MG63 (cell line): Measurements from ENCODE around the gene RNF13. TPM values are rescaled to one million over a fixed set of nuclear protein-coding genes. Genes with fewer than 3 reads are reported as not detected.
A peak's percentile ranks its signal among the peaks of the same experiment; 100 is the strongest.
"Not testable (repeated sequence)": the region's sequence is repeated elsewhere in the genome, so short reads cannot be mapped to it uniquely, and the experiment has no call there.

Experiments
- DNase-seq: peaks from one replicate; pipeline ENCODE4 v3.0.0-alpha.2; 2020
- H3K27me3 ChIP-seq: fragments of 250-450 bp; sonication (Bioruptor Pico); 2 replicates; pipeline ENCODE4 v1.5.1; 2020; ENCODE audit warnings: mild to moderate bottlenecking, moderate library complexity
- H3K36me3 ChIP-seq: fragments of 250-450 bp; sonication (Bioruptor Pico); 2 replicates; pipeline ENCODE4 v1.5.1; 2020; ENCODE audit warnings: mild to moderate bottlenecking, moderate library complexity
- H3K4me3 ChIP-seq: fragments of 250-450 bp; sonication (Bioruptor Pico); 2 replicates; pipeline ENCODE4 v1.5.1; 2020; ENCODE audit warnings: mild to moderate bottlenecking, moderate library complexity
- H3K9me3 ChIP-seq: fragments of 250-450 bp; sonication (Bioruptor Pico); 2 replicates; pipeline ENCODE4 v1.5.1; 2020; ENCODE audit warnings: mild to moderate bottlenecking, moderate library complexity
- total RNA-seq: library from RNA; depleted of rRNA; stranded (reverse); fragments of >200 nt; shearing (Covaris generic); gene quantifications from 2 replicates; pipeline ENCODE4 v1.2.3, GENCODE V29; 2014; ENCODE audit warnings: low replicate concordance

The RNF13 gene
- total RNA-seq, 1 experiment from 2014 or later: 56.9 TPM

- H3K9me3 ChIP-seq: peaks cover 32% of the 10 kb centered on the region
- no peaks in the 10 kb centered on the region for H3K27me3 ChIP-seq
- H3K36me3 ChIP-seq: peaks cover 55% of the 10 kb centered on the region
- DNase-seq: no peak
- no peak overlapping the region for H3K4me3 ChIP-seq
Measured at GRCh38 chr3:149942409-149942808, 129.4 kb downstream of the RNF13 start.

DNA sequence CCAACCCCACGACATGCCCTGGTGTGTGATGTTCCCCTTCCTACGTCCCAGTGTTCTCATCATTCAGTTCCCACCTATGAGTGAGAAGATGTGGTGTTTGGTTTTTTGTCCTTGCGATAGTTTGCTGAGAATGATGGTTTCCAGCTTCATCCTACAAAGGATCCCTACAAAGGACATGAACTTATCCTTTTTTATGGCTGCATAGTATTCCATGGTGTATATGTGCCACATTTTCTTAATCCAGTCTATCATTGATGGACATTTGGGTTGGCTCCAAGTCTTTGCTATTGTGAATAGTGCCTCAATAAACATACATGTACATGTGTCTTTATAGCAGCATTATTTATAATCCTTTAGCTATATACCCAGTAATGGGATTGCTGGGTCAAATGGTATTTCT is 131.0 kb downstream of the RNF13 start:
- H3K27me3 ChIP-seq: not testable (repeated sequence)
- peaks cover 70% of the 10 kb centered on the region for H3K36me3 ChIP-seq

GRCh38 chr3:149947231-149947630 is 134.2 kb downstream of the RNF13 start:
- H3K9me3 ChIP-seq: peaks cover 34% of the 10 kb centered on the region
- DNase-seq: no peak
- no peak overlapping the region for H3K4me3 ChIP-seq
- H3K27me3 ChIP-seq: no peaks in the 10 kb centered on the region
- H3K36me3 ChIP-seq: peaks cover 88% of the 10 kb centered on the region

More for the DNA sequence above, 131.0 kb downstream of the RNF13 start:
- H3K9me3 ChIP-seq: peaks cover 38% of the 10 kb centered on the region
- not testable (repeated sequence) for DNase-seq, H3K4me3 ChIP-seq

DNA sequence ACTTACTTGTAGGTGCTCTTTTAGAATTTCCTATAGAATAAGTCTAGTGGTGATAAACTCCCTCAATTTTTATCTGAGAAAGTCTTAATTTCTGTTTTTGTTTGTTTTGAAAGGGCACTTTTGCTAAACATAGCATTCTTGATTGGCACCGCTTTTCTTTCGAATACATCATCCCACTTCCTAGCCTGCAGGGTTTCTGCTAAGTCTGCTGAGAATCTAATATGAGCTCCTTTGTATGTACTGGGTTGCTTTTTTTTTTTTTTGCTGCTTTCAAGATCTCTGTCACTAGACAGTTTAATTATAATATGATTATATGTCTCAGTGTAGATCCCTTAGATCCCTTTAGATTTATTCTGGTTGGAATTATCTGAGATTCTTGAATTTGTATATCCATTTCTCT is 136.2 kb downstream of the RNF13 start:
- Histone ChIP-seq H3K27me3 (no peaks in the 10 kb centered on the region), H3K4me3 (no peak overlapping the region), H3K9me3 (peaks cover 24% of the 10 kb centered on the region), H3K36me3 (peaks cover 88% of the 10 kb centered on the region)
- DNase-seq: no peak

DNA sequence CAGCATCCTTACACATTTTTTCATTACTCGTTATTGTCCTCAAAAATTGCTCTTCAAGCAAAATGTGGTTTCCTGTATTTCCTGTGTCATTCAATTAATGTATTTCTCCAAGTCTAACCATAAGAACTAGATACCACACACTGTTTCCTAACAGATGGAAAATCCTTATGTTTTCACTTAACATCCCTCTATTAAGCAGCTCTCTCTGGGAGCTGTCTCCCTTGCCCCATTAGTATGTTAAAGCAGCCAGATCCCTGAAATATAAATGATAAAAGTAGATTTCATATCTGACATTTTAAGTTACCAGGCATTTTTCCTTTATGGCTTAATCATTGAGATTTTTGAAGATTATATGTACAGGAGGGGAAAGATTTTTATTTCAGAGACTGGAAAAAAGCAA is 141.8 kb downstream of the RNF13 start:
- no peak overlapping the region for H3K4me3 ChIP-seq
- no peak for DNase-seq
- no peaks in the 10 kb centered on the region for H3K27me3 ChIP-seq
- no peaks in the 10 kb centered on the region for H3K9me3 ChIP-seq
- H3K36me3 ChIP-seq: peaks cover 73% of the 10 kb centered on the region

DNA sequence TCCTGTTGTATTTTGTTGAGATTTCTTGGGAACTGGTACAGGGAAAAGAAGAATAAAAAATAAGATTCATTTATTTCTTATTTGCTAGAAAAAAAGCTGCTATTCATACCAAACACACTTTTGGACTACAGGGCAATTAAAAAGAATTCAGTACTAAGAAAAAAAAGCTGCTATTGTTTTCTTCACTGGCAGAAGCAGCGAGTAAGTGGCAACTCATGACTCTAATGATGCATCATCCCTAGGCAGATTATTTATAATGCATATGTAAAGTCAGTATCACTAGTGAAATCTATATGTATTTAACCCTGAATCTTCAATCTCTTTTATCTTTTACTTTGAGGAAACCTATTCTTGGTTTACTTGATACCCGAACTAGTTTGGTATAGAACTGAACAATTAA is 142.4 kb downstream of the RNF13 start:
- Histone ChIP-seq H3K4me3 (no peak overlapping the region), H3K36me3 (peaks cover 71% of the 10 kb centered on the region), H3K9me3 (no peaks in the 10 kb centered on the region), H3K27me3 (no peaks in the 10 kb centered on the region)
- DNase-seq: no peak

GRCh38 chr3:149957361-149958125 is 144.5 kb downstream of the RNF13 start:
- Histone ChIP-seq H3K9me3 (no peaks in the 10 kb centered on the region), H3K36me3 (peaks cover 70% of the 10 kb centered on the region), H3K4me3 (no peak overlapping the region), H3K27me3 (no peaks in the 10 kb centered on the region)
- DNase-seq: no peak

DNA sequence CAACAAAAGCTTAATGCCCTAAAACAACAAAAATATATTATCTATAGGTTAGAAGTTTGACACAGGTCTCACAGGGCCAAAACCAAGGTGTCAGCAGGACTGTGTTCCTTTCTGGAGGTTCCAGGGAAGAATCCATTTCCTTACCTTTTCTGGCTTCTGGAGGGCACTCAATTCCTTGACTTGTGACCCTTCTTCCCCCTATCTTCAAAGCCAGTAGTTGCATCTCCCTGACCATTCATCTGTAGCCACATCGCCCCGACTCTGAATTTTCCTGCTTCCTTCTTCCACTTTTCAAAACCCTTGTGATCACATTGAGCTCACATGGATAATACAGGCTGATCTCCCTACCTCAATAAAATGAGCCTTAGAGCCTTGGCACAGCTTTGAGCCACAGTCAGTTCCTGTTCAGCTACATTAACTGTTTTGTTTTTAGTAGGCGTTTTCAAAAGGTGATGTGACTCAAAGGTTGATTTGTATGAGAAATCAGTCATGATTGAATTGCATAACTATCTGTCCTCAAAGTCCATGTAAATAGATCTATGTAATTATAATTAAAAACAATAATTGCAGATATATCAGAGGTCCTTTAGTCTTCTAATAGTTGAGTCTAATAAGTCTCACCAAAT is 145.3 kb downstream of the RNF13 start:
- Histone ChIP-seq H3K36me3 (peaks cover 70% of the 10 kb centered on the region), H3K27me3 (no peaks in the 10 kb centered on the region), H3K4me3 (no peak overlapping the region), H3K9me3 (no peaks in the 10 kb centered on the region)
- DNase-seq: no peak

DNA sequence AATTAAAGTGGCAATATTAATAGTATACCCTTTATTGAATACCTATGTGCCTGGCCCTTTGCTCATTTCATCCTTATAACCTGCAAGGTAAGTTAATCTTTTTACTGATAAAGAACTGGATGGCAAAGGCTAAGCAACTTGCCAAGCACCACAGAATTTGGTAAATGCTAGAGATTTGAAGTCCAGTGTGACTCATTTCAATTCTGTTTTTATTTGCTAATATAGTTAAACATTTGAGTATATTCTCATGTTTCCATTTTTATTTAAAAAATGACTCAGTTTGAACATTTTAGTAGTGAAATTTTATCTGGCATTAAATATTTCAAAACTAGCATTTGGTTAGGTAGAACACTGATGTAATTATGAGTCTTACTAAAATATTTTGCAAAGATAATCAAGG is 146.4 kb downstream of the RNF13 start:
- no peaks in the 10 kb centered on the region for H3K9me3 ChIP-seq
- no peak for DNase-seq
- no peak overlapping the region for H3K4me3 ChIP-seq
- no peaks in the 10 kb centered on the region for H3K27me3 ChIP-seq
- H3K36me3 ChIP-seq: peaks cover 72% of the 10 kb centered on the region

DNA sequence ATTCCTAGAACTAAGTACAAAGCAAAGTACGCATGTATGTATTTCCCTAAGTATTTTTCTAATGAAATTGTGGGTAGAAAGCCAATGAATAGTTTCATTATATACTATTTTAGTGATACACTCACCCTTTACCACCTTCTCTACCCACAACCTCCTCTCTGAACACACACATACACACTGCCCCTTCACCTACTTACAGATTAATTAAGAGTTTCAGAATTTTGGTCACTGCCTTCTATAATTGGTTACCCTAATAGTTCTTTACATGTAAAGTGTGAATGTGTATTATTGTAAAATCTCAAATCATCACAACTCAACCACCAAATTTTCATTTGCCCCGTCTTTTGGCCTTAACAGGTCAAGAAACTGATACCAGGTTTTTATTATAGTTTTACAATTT is 150.5 kb downstream of the RNF13 start:
- H3K27me3 ChIP-seq: no peaks in the 10 kb centered on the region
- no peak overlapping the region for H3K4me3 ChIP-seq
- peaks cover 83% of the 10 kb centered on the region for H3K36me3 ChIP-seq
- H3K9me3 ChIP-seq: no peaks in the 10 kb centered on the region
- DNase-seq: no peak

GRCh38 chr3:149964291-149964690 is 151.3 kb downstream of the RNF13 start:
- Histone ChIP-seq H3K9me3 (no peaks in the 10 kb centered on the region), H3K27me3 (no peaks in the 10 kb centered on the region), H3K4me3 (no peak overlapping the region), H3K36me3 (peaks cover 85% of the 10 kb centered on the region)
- DNase-seq: peak; percentile 6

DNA sequence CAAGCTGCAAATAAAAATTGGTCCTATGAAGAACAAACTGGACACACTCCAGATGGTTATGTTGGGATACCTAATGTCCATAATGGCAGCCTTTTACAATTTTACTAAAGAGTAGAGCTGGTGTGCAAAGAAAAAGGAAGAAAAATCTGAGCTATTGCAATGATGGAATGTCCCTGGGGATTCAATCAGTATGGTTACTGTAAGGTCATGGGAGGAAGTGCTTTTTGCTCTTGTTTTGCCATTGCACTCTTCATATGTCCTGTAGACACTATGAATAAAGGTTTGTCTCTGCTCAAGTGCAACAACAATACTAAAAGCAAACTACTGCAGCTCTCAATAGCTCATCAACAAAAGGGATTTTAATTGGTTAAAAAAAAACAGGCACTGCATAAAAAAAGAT is 152.3 kb downstream of the RNF13 start:
- Histone ChIP-seq H3K9me3 (no peaks in the 10 kb centered on the region), H3K36me3 (peaks cover 85% of the 10 kb centered on the region), H3K27me3 (no peaks in the 10 kb centered on the region), H3K4me3 (no peak overlapping the region)
- DNase-seq: no peak

DNA sequence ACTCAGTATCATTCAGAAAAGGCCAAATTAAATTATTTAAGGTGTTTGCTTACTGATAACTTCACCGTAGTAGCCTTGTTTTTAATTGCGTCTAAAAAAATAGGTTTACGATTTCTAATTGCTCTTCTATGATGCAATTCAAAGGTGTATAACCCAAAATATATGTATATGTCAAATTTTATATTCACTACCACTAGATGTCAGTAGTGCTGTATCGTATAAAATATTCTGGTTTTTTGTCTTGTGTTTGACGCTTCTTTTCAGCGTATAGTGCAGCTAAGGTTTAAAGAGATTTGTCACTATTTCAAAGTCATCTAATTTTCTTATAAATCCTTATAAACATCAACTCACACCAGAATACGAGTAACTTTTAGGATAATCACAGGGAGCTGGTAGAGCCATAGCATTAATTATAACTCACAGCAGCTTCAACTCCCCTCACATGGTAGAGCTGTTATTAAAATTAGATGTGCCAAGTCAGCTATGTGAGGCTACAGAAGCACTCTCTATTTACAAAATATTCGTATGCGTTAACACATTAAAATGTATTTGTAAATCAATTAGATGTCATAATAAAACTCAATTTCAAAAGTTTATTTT is 154.2 kb downstream of the RNF13 start:
- Histone ChIP-seq H3K4me3 (peak overlapping the region; percentile 78), H3K27me3 (no peaks in the 10 kb centered on the region), H3K9me3 (no peaks in the 10 kb centered on the region), H3K36me3 (peaks cover 70% of the 10 kb centered on the region)
- no peak for DNase-seq

DNA sequence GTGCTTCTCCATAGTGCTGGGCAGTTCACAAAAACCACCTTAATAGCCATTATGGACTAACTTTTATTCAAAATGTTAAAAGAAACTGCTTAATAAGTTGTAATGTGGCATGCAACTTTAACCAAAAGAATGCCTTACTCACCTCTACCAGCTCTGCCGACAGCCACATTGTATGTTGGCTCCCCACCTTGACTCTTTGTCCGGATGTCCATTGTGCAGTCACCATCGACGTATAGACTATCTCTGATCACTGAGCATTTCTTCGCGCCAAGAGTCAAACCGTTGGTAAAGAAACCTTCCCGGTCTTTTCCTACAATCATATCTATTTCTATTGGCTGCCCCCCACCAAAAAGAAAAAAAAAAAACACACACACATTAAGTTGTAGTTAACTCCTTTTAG is 155.2 kb downstream of the RNF13 start:
- Histone ChIP-seq H3K9me3 (no peaks in the 10 kb centered on the region), H3K27me3 (no peaks in the 10 kb centered on the region), H3K4me3 (peak overlapping the region; percentile 78), H3K36me3 (peaks cover 60% of the 10 kb centered on the region)
- peak; percentile 42 for DNase-seq

DNA sequence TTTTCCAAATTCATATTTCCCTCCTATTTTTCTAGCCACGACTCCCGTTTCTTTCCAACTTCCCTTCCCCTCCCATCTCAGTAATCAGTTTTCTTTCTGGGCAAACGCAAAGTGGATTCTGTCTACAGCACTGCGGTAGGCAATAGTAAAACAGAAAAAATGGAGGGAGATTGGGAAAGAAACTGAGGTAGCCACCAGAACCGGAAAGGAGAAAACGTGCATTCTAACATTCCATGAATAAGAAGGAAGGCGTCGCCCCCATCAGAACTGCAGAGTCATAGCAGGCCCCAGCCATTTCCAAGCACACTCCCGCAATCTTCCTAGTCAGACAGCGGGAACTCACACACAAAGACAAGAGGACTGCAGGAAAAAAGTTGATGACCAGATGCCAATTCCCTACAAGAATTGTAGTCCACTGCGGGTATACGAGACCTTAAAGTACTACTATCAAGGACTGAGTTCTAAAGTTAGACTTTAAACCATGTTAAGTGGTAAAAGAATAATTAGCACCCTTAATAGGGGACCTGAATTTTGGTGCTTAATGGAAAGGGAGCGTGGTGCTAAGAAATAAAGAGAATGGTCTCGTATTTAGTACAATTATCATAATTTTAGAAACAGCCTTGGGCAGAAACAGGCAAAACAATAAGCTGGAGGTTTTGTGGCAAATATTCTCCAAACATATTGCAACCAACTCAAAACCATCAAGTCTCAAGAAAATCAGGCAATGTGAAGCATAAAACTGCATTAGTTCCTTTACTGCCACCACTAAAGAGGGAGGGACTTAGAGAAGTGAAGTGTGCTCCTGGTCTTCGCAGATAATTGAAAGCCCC is 156.3 kb downstream of the RNF13 start:
- Histone ChIP-seq H3K9me3 (peaks cover 2% of the 10 kb centered on the region), H3K4me3 (peak overlapping the region; percentile 78), H3K27me3 (no peaks in the 10 kb centered on the region), H3K36me3 (peaks cover 48% of the 10 kb centered on the region)
- DNase-seq: peak; percentile 80

DNA sequence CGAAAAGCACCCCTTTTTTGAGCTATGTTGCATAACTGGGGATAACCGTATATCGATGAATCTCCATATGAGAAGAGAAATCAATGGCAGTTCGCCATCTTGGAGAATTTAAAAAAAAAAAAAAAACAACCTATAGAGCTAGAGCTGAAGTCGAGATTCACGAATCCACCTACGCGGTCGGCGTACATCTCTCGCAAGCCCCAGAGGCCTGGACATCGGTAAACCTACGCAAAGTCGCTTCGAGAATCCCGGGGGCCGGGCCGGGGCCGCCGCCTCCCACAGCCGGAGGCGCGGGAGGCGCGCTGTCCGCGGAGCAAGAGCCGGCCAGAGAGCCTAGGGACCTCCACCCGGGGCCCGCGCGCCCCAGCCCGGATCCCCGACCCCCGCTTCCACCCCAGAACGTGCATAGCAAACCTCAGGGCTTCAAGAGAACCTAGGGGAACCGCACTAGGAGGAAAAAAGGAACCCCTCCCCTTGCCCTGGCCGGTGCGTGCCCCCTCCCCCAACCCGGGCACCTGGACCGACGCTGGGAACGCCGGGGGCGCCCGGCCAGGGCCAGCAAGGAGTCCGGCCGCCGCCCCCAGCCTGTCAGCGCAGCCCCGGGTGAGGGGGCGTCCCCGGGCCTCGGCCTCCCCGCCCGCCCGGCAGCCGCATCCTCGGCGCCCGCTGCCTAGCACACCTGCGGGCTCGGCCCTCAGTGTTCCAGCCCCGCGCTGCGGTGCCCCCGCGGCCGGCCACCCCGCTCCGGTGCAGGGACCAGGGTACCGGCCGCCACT is 157.1 kb downstream of the RNF13 start:
- Histone ChIP-seq H3K27me3 (no peaks in the 10 kb centered on the region), H3K36me3 (peaks cover 40% of the 10 kb centered on the region), H3K4me3 (peak overlapping the region; percentile 78), H3K9me3 (peaks cover 8% of the 10 kb centered on the region)
- DNase-seq: peak; percentile 84
